GM19025 (cell line): Measurements from ENCODE around the gene NPNT.

Experiments used
- ATAC-seq: cut with Tn5 transposase; IDR thresholded peaks from one replicate; pipeline ENCODE4 v1.9.1; 2021; ENCODE audit warnings: mild to moderate bottlenecking, low read depth, moderate library complexity; ENCODE audit not compliant: unreplicated experiment

Gene NPNT

GRCh38 chr4:105912633-105913032 is 17.4 kb downstream of the NPNT start:
- no peak for ATAC-seq

- no peak for ATAC-seq
Observed at GRCh38 chr4:105917171-105917685, 22.0 kb downstream of the NPNT start.

GRCh38 chr4:105921301-105921700 is 26.0 kb downstream of the NPNT start:
- no peak for ATAC-seq

- no peak for ATAC-seq
Observed at GRCh38 chr4:105923497-105924238, 28.4 kb downstream of the NPNT start.

- no peak for ATAC-seq
Observed at GRCh38 chr4:105924341-105924740, 29.1 kb downstream of the NPNT start.

- no peak for ATAC-seq
Observed at GRCh38 chr4:105930698-105931097, 35.4 kb downstream of the NPNT start.

- ATAC-seq: no peak
Observed at GRCh38 chr4:105933083-105933482, 37.8 kb downstream of the NPNT start.

GRCh38 chr4:105934386-105934785 is 39.1 kb downstream of the NPNT start:
- ATAC-seq: no peak

GRCh38 chr4:105936901-105937300 is 41.6 kb downstream of the NPNT start:
- ATAC-seq: no peak

GRCh38 chr4:105937759-105938158 is 42.5 kb downstream of the NPNT start:
- ATAC-seq: no peak

GRCh38 chr4:105943234-105943633 is 48.0 kb downstream of the NPNT start:
- ATAC-seq: no peak

- no peak for ATAC-seq
Observed at GRCh38 chr4:105944540-105944939, 49.3 kb downstream of the NPNT start.

GRCh38 chr4:105946771-105947170 is 51.5 kb downstream of the NPNT start:
- no peak for ATAC-seq

- ATAC-seq: no peak
Observed at GRCh38 chr4:105950701-105951100, 55.4 kb downstream of the NPNT start.

- ATAC-seq: no peak
Observed at GRCh38 chr4:105951198-105951597, 55.9 kb downstream of the NPNT start.

GRCh38 chr4:105952591-105952990 is 57.3 kb downstream of the NPNT start:
- ATAC-seq: no peak

GRCh38 chr4:105956569-105956968 is 61.3 kb downstream of the NPNT start:
- ATAC-seq: no peak

- no peak for ATAC-seq
Observed at GRCh38 chr4:105957680-105958079, 62.4 kb downstream of the NPNT start.

- ATAC-seq: no peak
Observed at GRCh38 chr4:105963461-105964400, 68.5 kb downstream of the NPNT start.

- no peak for ATAC-seq
Observed at GRCh38 chr4:105965183-105965800, 70.0 kb downstream of the NPNT start.

- ATAC-seq: no peak
Observed at GRCh38 chr4:105966051-105966450, 70.8 kb downstream of the NPNT start.
